GM18909 (cell line): ENCODE results near the gene CSTPP1.
A peak's percentile ranks its signal among the peaks of the same experiment; 100 is the strongest.
"Not testable (repeated sequence)": the region's sequence is repeated elsewhere in the genome, so short reads cannot be mapped to it uniquely, and the experiment has no call there.

Source experiments
- ATAC-seq: cut with Tn5 transposase; IDR thresholded peaks from one replicate; pipeline ENCODE4 v1.9.1; 2021; ENCODE audit warnings: mild to moderate bottlenecking; ENCODE audit not compliant: unreplicated experiment, poor library complexity

The CSTPP1 gene

GRCh38 chr11:47186700-47187695, 250.4 kb downstream of the CSTPP1 start:
- peak; percentile 4 for ATAC-seq

- no peak for ATAC-seq
Observed at GRCh38 chr11:47187723-47188122, 251.2 kb downstream of the CSTPP1 start.

GRCh38 chr11:47188259-47188658, 251.7 kb downstream of the CSTPP1 start:
- no peak for ATAC-seq

- no peak for ATAC-seq
Observed at GRCh38 chr11:47189100-47189834, 252.7 kb downstream of the CSTPP1 start.

- not testable (repeated sequence) for ATAC-seq
Observed at GRCh38 chr11:47191137-47191536, 254.6 kb downstream of the CSTPP1 start.

GRCh38 chr11:47192111-47192510, 255.6 kb downstream of the CSTPP1 start:
- ATAC-seq, result no peak

GRCh38 chr11:47198161-47198560, 261.6 kb downstream of the CSTPP1 start:
- not testable (repeated sequence) for ATAC-seq

GRCh38 chr11:47201015-47201414, 264.5 kb downstream of the CSTPP1 start:
- ATAC-seq, result no peak

GRCh38 chr11:47202576-47202975, 266.0 kb downstream of the CSTPP1 start:
- ATAC-seq, result no peak

- ATAC-seq, result no peak
Observed at GRCh38 chr11:47204637-47204989, 268.1 kb downstream of the CSTPP1 start.

- not testable (repeated sequence) for ATAC-seq
Observed at GRCh38 chr11:47206577-47206976, 270.0 kb downstream of the CSTPP1 start.

GRCh38 chr11:47207459-47207858, 270.9 kb downstream of the CSTPP1 start:
- ATAC-seq, result no peak

GRCh38 chr11:47208008-47208552, 271.5 kb downstream of the CSTPP1 start:
- not testable (repeated sequence) for ATAC-seq

- no peak for ATAC-seq
Observed at GRCh38 chr11:47208628-47209027, 272.1 kb downstream of the CSTPP1 start.
